Endothelial cell (in vitro differentiated cells): ENCODE results near the gene HYAL1. TPM values are rescaled to one million over a fixed set of nuclear protein-coding genes. Genes with fewer than 3 reads are reported as not detected.

Experiments used
- total RNA-seq: library from RNA; stranded (reverse); fragmentation: NEBNext Ultra II Directional; extraction: Animal tissue kit (Norgen Biotek cat#: 25700); gene quantifications from one replicate; pipeline ENCODE4 v1.2.1, GENCODE V29; 2021; ENCODE audit not compliant: unreplicated experiment

HYAL1 gene
- total RNA-seq, 1 donor from 2014 or later: 1.6 TPM

Other genes with a start within 250 kb of the HYAL1 start
- gene RBM5, start 214.7 kb downstream of the HYAL1 start, total RNA-seq: 219 TPM
- gene SEMA3F, start 148.2 kb downstream of the HYAL1 start, total RNA-seq: 21.3 TPM
- 0.59 TPM for gene GNAT1, start 112.0 kb downstream of the HYAL1 start, total RNA-seq
- 0.56 TPM for gene SLC38A3, start 98.3 kb downstream of the HYAL1 start, total RNA-seq
- 771 TPM for gene GNAI2, start 67.4 kb downstream of the HYAL1 start, total RNA-seq
- 1.7 TPM for gene SEMA3B, start 34.4 kb downstream of the HYAL1 start, total RNA-seq
- 0.18 TPM for gene LSMEM2, start 24.5 kb downstream of the HYAL1 start, total RNA-seq
- 43.2 TPM for gene IFRD2, start 11.1 kb downstream of the HYAL1 start, total RNA-seq
- 12.7 TPM for gene HYAL3, start 4.2 kb downstream of the HYAL1 start, total RNA-seq
- gene NAA80, start 4.2 kb downstream of the HYAL1 start, total RNA-seq: 17.1 TPM
- gene HYAL2, start 19.2 kb upstream of the HYAL1 start, total RNA-seq: 214 TPM
- 36.4 TPM for gene TUSC2, start 24.6 kb upstream of the HYAL1 start, total RNA-seq
- gene RASSF1, start 37.3 kb upstream of the HYAL1 start, total RNA-seq: 14.8 TPM
- gene ZMYND10, start 42.2 kb upstream of the HYAL1 start, total RNA-seq: not detected
- 18.0 TPM for gene NPRL2, start 47.2 kb upstream of the HYAL1 start, total RNA-seq
- gene CYB561D2, start 47.3 kb upstream of the HYAL1 start, total RNA-seq: 5.5 TPM
- 44.9 TPM for gene TMEM115, start 55.9 kb upstream of the HYAL1 start, total RNA-seq
- 17.3 TPM for gene CACNA2D2, start 200.1 kb upstream of the HYAL1 start, total RNA-seq